SH-SY5Y (cell line): Measurements from ENCODE around the gene CTNND2.

ENCODE experiments used
- GATA2 ChIP-seq: IDR thresholded peaks from 2 replicates; pipeline ENCODE4 v1.6.1; 2011; ENCODE audit warnings: mild to moderate bottlenecking, low read depth, low read length
- GATA3 ChIP-seq: IDR thresholded peaks from 2 replicates; pipeline ENCODE4 v1.6.1; 2011; ENCODE audit warnings: low read depth, mild to moderate bottlenecking, low read length, moderate library complexity

Gene CTNND2

GRCh38 chr5:10949856-10950630 lies 954.2 kb downstream of the CTNND2 start:
- no peak for TF ChIP-seq GATA2
- no peak for TF ChIP-seq GATA3

GRCh38 chr5:10946050-10946449 lies 958.2 kb downstream of the CTNND2 start:
- TF ChIP-seq GATA3 (no peak), GATA2 (no peak)

DNA sequence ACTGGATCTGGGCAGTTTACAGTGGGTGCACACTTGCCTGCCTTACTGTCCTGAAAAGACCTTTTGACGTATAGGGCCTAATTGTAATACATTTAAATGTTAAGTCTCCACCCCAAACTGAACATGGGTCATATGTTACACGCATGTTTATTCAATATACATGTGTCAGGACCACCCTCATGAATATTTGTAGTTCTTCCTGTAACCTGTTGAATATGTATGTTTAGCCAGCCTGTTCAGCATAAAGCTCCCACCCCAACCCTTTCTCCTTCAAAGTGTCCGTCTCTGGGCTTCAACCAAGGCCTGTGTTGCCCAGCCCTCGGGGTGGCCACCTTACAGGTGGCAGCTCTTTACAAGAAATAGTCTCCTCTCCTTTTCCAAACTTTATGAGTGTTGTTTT lies 962.3 kb downstream of the CTNND2 start:
- TF ChIP-seq GATA3 (no peak), GATA2 (no peak)

- no peak for TF ChIP-seq GATA3
- no peak for TF ChIP-seq GATA2
These were observed 968.0 kb downstream of the CTNND2 start for GRCh38 chr5:10936081-10936855.

GRCh38 chr5:10935536-10935935 lies 968.7 kb downstream of the CTNND2 start:
- TF ChIP-seq GATA2 (no peak), GATA3 (no peak)

DNA sequence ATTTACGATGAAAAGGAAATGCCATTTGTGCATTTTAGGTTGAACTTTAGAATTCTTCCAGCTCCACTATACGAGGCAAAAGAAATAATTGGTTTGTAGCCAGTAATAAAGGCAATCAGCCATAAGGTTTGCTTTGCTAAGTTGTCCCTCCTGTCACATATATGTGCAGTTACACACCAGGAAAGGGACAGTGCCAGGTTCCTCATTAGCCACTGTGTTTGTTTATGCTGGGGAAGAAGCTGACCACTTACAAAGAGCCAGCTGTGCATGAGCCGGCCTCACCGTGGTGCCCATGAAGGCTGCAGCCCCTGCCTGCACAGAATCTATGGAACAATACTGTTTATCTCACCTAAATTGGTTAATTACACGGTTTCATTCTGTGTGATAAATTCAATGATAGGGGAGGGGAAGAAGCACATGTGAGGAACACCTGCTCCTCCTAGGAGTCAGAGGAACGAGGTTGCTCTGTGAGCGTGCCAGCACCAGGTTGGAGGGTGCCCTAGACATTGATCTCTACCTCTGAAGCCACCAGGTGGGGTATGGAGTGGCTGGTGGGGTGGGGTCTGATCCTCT lies 969.4 kb downstream of the CTNND2 start:
- TF ChIP-seq GATA2 (no peak), GATA3 (no peak)

DNA sequence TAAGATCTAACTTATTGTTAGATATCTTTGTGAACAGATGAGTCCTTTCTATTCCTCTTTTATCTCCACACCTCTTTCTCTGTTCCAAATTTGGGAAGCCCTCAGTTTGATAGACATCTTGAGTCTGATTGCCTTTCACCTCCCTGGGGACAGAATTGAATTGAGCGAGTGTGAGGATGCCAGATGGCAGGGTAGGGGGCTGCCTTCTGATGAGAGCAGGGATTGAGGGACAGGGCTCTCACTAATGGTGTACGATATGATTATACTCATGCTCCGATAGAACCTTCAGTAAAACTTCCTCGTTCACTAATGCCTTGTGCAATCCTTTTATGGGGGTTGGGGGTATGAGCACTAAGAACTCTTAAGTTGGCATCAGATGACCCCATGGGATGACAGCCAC lies 971.1 kb downstream of the CTNND2 start:
- TF ChIP-seq GATA2 (no peak), GATA3 (no peak)

- no peak for TF ChIP-seq GATA3
- TF ChIP-seq GATA2 = no peak
These were observed 971.8 kb downstream of the CTNND2 start for GRCh38 chr5:10932426-10932825.

DNA sequence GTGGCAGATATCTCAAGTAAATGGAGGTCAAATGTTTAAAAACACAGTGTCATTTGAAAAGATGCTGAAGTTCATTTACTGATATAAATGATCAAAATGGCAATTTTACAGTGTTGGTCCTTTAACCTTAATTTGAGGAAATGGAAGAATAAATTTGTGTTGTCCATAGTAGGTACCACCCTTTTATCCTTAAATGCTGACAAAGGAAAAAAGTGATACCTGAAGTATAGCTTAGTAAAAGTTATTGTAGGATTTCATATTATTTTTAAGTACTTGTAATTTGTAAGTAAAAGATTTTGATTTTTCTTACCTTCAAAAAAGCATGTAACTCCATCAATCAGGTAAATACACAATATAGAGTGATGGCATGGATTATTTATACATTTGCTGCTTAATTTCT lies 976.6 kb downstream of the CTNND2 start:
- TF ChIP-seq GATA2 = no peak
- no peak for TF ChIP-seq GATA3

DNA sequence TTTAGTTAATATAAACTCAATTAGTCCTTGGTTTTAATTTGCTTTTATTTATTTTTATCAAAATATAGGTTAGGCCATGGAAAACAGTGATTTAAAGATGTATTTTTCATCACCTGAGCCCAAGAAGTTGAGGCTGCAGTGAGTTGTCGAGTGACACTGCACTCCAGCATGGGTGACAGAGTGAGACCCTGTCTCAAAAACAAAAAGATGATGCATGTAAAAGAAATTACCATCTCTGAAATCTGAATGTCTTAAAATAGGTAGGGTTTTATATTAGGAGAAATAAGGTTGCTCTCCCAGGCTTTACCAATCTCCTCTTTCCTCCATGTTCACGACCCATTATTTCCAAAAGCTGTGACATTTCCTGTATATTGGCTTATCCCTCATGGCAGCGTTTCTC lies 980.9 kb downstream of the CTNND2 start:
- TF ChIP-seq GATA3 = no peak
- TF ChIP-seq GATA2 = no peak
